Kidney (tissue), 14 donors: ENCODE measurements around the gene GLP2R. TPM values are rescaled to one million over a fixed set of nuclear protein-coding genes. Genes with fewer than 3 reads are reported as not detected.

Source experiments
- DNase-seq, 5 donors: peaks; one replicate each; pipeline ENCODE4 v3.0.0-alpha.2; 2013 to 2020
- FAIRE-seq: peaks from 2 replicates; lab custom pipeline; 2012; peaks lifted over from hg19 to GRCh38; lab: Jason Lieb, UNC
- H3K27ac ChIP-seq, 2 donors: one replicate each; pipeline ENCODE4 v1.7.0; 2013; ENCODE audit warnings: low read depth in 2 of 2, low read length in 2 of 2, inconsistent platforms in 1 of 2
- H3K27me3 ChIP-seq: one replicate; pipeline ENCODE4 v1.7.1; 2013; ENCODE audit warnings: low read length, inconsistent platforms; ENCODE audit not compliant: control insufficient read depth, insufficient read depth
- H3K36me3 ChIP-seq, 3 donors: one replicate each; pipeline versions ENCODE4 v1.7.0 to v1.7.1; 2013; ENCODE audit warnings: low read length in 3 of 3, control low read depth in 1 of 3, inconsistent platforms in 1 of 3; ENCODE audit not compliant: insufficient read depth in 3 of 3, control insufficient read depth in 2 of 3
- H3K4me1 ChIP-seq, 3 donors: one replicate each; pipeline versions ENCODE4 v1.7.0 to v1.7.1; 2013; ENCODE audit warnings: low read length in 3 of 3, inconsistent platforms in 1 of 3, low read depth in 1 of 3; ENCODE audit not compliant: control insufficient read depth in 2 of 3, insufficient read depth in 2 of 3
- H3K4me3 ChIP-seq, 3 donors: one replicate each; pipeline versions ENCODE4 v1.7.0 to v1.8.1; 2013; ENCODE audit warnings: low read length in 3 of 3, control low read depth in 1 of 3, inconsistent platforms in 1 of 3
- H3K9ac ChIP-seq, 3 donors: one replicate each; pipeline versions ENCODE4 v1.7.0 to v1.7.1; 2013; ENCODE audit warnings: low read length in 3 of 3, control low read depth in 1 of 3, inconsistent platforms in 1 of 3
- H3K9me3 ChIP-seq, 3 donors: one replicate each; pipeline versions ENCODE4 v1.7.0 to v1.7.1; 2013; ENCODE audit warnings: low read length in 3 of 3, control low read depth in 1 of 3, inconsistent platforms in 1 of 3; ENCODE audit not compliant: control insufficient read depth in 2 of 3, insufficient read depth in 1 of 3
- CTCF ChIP-seq: IDR thresholded peaks from 3 replicates; pipeline ENCODE4 v1.5.1; 2012; ENCODE audit warnings: mild to moderate bottlenecking, moderate library complexity, borderline replicate concordance; ENCODE audit not compliant: insufficient read depth; ENCODE audit errors: extremely low read depth
- intact Hi-C: fragments of 100-400 bp; cut with DNase I; formaldehyde crosslinking; loops from one replicate; pipeline ENCODE4 v1.11.1; 2022
- polyA plus RNA-seq: library from polyadenylated mRNA; stranded (reverse); fragments of 350-450 nt; fragmentation: Illumina TruSeq; extraction: RNeasy Lipid Tissue Mini Kit (QIAGEN cat#74804); gene quantifications from one replicate; pipeline ENCODE4 v1.2.3, GENCODE V29; 2014; ENCODE audit warnings: low read depth, low replicate concordance; ENCODE audit not compliant: insufficient read depth
- total RNA-seq: library from RNA; stranded (reverse); fragmentation: NEBNext Ultra II Directional; extraction: Animal tissue kit (Norgen Biotek cat#: 25700); gene quantifications from one replicate; pipeline ENCODE4 v1.2.1, GENCODE V29; 2021
- donor health status: control.
- donor health status: control.
- donor health status: control.
- donor health status: control.
- donor health status: control.
- donor health status: DM: yes; HTN: yes; CAD: no.
- donor health status: Normal renal cell carcinoma (clear cell type).

GLP2R gene
- total and polyA plus RNA-seq, 2 donors from 2014 or later: not detected

GRCh38 chr17:9862949-9863348 is 37.2 kb downstream of the GLP2R start:
- intact Hi-C loops: no loop called here
- Histone ChIP-seq H3K27ac (no peak overlapping the region), H3K27me3 (no peaks in the 10 kb centered on the region), H3K9ac (no peak overlapping the region), H3K4me1 (no peaks in the 10 kb centered on the region), H3K9me3 (peaks cover 0 to 19% (median 0%) of the 10 kb centered on the region in 3 donors), H3K4me3 (no peak overlapping the region), H3K36me3 (no peaks in the 10 kb centered on the region)
- TF ChIP-seq CTCF: no peak
- no peak for FAIRE-seq
- no peak for DNase-seq

GRCh38 chr17:9865586-9865985 is 39.9 kb downstream of the GLP2R start:
- Histone ChIP-seq H3K36me3 (no peaks in the 10 kb centered on the region), H3K4me3 (no peak overlapping the region), H3K4me1 (no peaks in the 10 kb centered on the region), H3K9me3 (peaks cover 0 to 5% (median 0%) of the 10 kb centered on the region in 3 donors), H3K27me3 (no peaks in the 10 kb centered on the region), H3K27ac (no peak overlapping the region), H3K9ac (no peak overlapping the region)
- intact Hi-C loops: no loop called here
- FAIRE-seq (no peak), DNase-seq (no peak)
- TF ChIP-seq CTCF: no peak

- no peak overlapping the region for H3K9ac ChIP-seq
- H3K27me3 ChIP-seq: no peaks in the 10 kb centered on the region
- H3K36me3 ChIP-seq: no peaks in the 10 kb centered on the region
- FAIRE-seq (no peak), DNase-seq (peak in 2 of 5 donors; percentile 7)
- no peak for TF ChIP-seq CTCF
- no peaks in the 10 kb centered on the region for H3K4me1 ChIP-seq
- intact Hi-C loops: no loop called here
- H3K27ac ChIP-seq: no peak overlapping the region
- no peak overlapping the region for H3K4me3 ChIP-seq
- H3K9me3 ChIP-seq: no peaks in the 10 kb centered on the region
Observed at GRCh38 chr17:9868552-9868951, 42.8 kb downstream of the GLP2R start.

- H3K27me3 ChIP-seq: no peaks in the 10 kb centered on the region
- H3K4me1 ChIP-seq: no peaks in the 10 kb centered on the region
- no peaks in the 10 kb centered on the region for H3K36me3 ChIP-seq
- intact Hi-C loops: no loop called here
- no peak overlapping the region for H3K27ac ChIP-seq
- H3K4me3 ChIP-seq: no peak overlapping the region
- DNase-seq: no peak
- no peak for TF ChIP-seq CTCF
- no peak overlapping the region for H3K9ac ChIP-seq
- no peaks in the 10 kb centered on the region for H3K9me3 ChIP-seq
- no peak for FAIRE-seq
Observed at GRCh38 chr17:9872852-9873251, 47.1 kb downstream of the GLP2R start.
